NCI-H524 (cell line): ENCODE data around the gene CLHC1.
A peak's percentile ranks its signal among the peaks of the same experiment; 100 is the strongest.
"Not testable (repeated sequence)": the region's sequence is repeated elsewhere in the genome, so short reads cannot be mapped to it uniquely, and the experiment has no call there.

Source experiments
- DNase-seq, 2 experiments: peaks; one replicate each; lab custom pipeline; 2025; lab: John Stamatoyannopoulos, UW

CLHC1 gene

GRCh38 chr2:55232084-55232862, at the start of gene CLHC1, which contains the start of gene RPS27A:
CLHC1 (minus strand) TSS chr2:55232293; CDS start chr2:55222411, 9,882 bp downstream.
RPS27A (plus strand) TSS chr2:55232688; CDS start chr2:55232825, 137 bp downstream.
- peak; percentile 98 to 99 for DNase-seq

GRCh38 chr2:55280851-55281546, 48.9 kb upstream of the CLHC1 start:
- DNase-seq: not testable (repeated sequence)

- not testable (repeated sequence) for DNase-seq
Measured at GRCh38 chr2:55279859-55280424, 47.8 kb upstream of the CLHC1 start.

GRCh38 chr2:55279214-55279835, 47.2 kb upstream of the CLHC1 start:
- DNase-seq: peak; percentile 86

GRCh38 chr2:55277310-55277709, 45.2 kb upstream of the CLHC1 start:
- no peak for DNase-seq

GRCh38 chr2:55274346-55274745, 42.3 kb upstream of the CLHC1 start:
- not testable (repeated sequence) for DNase-seq

- DNase-seq: peak in 1 of 2 experiments; percentile 12
Measured at GRCh38 chr2:55269645-55269990, 37.5 kb upstream of the CLHC1 start.

- DNase-seq: peak; percentile 96 to 97
Measured at GRCh38 chr2:55268907-55269644, 37.0 kb upstream of the CLHC1 start, which contains the start of gene MTIF2. MTIF2 (minus strand) TSS chr2:55269231; CDS start chr2:55263858, 5,373 bp downstream.

- DNase-seq: no peak
Measured at GRCh38 chr2:55268288-55268906, 36.3 kb upstream of the CLHC1 start.

GRCh38 chr2:55259586-55259985, 27.5 kb upstream of the CLHC1 start:
- DNase-seq: not testable (repeated sequence)

GRCh38 chr2:55252832-55253231, 20.7 kb upstream of the CLHC1 start:
- no peak for DNase-seq

- no peak for DNase-seq
Measured at GRCh38 chr2:55247025-55247424, 14.9 kb upstream of the CLHC1 start.

GRCh38 chr2:55245411-55245810, 13.3 kb upstream of the CLHC1 start:
- DNase-seq: no peak

GRCh38 chr2:55242617-55243016, 10.5 kb upstream of the CLHC1 start:
- no peak for DNase-seq

GRCh38 chr2:55241582-55241981, 9.5 kb upstream of the CLHC1 start:
- not testable (repeated sequence) for DNase-seq

GRCh38 chr2:55239656-55240222, 7.6 kb upstream of the CLHC1 start:
- DNase-seq: no peak

GRCh38 chr2:55236992-55237543, 5.0 kb upstream of the CLHC1 start:
- no peak for DNase-seq

- DNase-seq: peak in 1 of 2 experiments; percentile 27
Measured at GRCh38 chr2:55235724-55236538, 3.8 kb upstream of the CLHC1 start.

- DNase-seq: no peak
Measured at GRCh38 chr2:55233658-55233940, 1.5 kb upstream of the CLHC1 start.
